ENCODE results near the gene KRTAP1-3.
"Not testable (repeated sequence)": the region's sequence is repeated elsewhere in the genome, so short reads cannot be mapped to it uniquely, and the experiment has no call there.

KRTAP1-3 gene

GRCh38 chr17:41061964-41062363 is 27.3 kb upstream of the KRTAP1-3 start:
- Histone ChIP-seq H3K4me1 (ENCODE audit: insufficient read depth, low read length) (0 out of 2 replicates have a peak, but pooled peaks cover 4% of the 10 kb centered on the region), H3K36me3 (ENCODE audit: insufficient read depth, low read length) (no peaks in the 10 kb centered on the region), H3K9ac (ENCODE audit: low read depth, low read length) (no peak overlapping the region), H3K9me3 (ENCODE audit: control insufficient read depth, insufficient read depth, low read length) (no peaks in the 10 kb centered on the region)

- 0 out of 2 replicates have a peak, but pooled peaks cover 4% of the 10 kb centered on the region for H3K4me1 ChIP-seq (ENCODE audit: insufficient read depth, low read length)
- no peak within 1 kb of the TSS for H3K9ac ChIP-seq (ENCODE audit: low read depth, low read length)
- H3K36me3 ChIP-seq (ENCODE audit: insufficient read depth, low read length) = no peaks in the 10 kb centered on the region
- H3K9me3 ChIP-seq (ENCODE audit: control insufficient read depth, insufficient read depth, low read length) = no peaks in the 10 kb centered on the region
Observed at GRCh38 chr17:41060052-41060604, 25.5 kb upstream of the KRTAP1-3 start, which contains the start of gene KRTAP2-3. Gene KRTAP2-3 (minus strand): TSS chr17:41060114. CDS start chr17:41060050, 64 bp downstream.

GRCh38 chr17:41059276-41060051 is 24.8 kb upstream of the KRTAP1-3 start:
- not testable (repeated sequence) for H3K4me1 ChIP-seq (ENCODE audit: insufficient read depth, low read length); H3K36me3 ChIP-seq (ENCODE audit: insufficient read depth, low read length); H3K9me3 ChIP-seq (ENCODE audit: control insufficient read depth, insufficient read depth, low read length); H3K9ac ChIP-seq (ENCODE audit: low read depth, low read length)

- Histone ChIP-seq H3K4me1 (ENCODE audit: insufficient read depth, low read length) (0 out of 2 replicates have a peak, but pooled peaks cover 4% of the 10 kb centered on the region), H3K36me3 (ENCODE audit: insufficient read depth, low read length) (no peaks in the 10 kb centered on the region), H3K9ac (ENCODE audit: low read depth, low read length) (no peak overlapping the region), H3K9me3 (ENCODE audit: control insufficient read depth, insufficient read depth, low read length) (no peaks in the 10 kb centered on the region; the same call in 1 of the 2 replicates)
Observed at GRCh38 chr17:41058741-41059140, 24.1 kb upstream of the KRTAP1-3 start.

- no peaks in the 10 kb centered on the region for H3K36me3 ChIP-seq (ENCODE audit: insufficient read depth, low read length)
- 0 out of 2 replicates have a peak, but pooled peaks cover 4% of the 10 kb centered on the region for H3K4me1 ChIP-seq (ENCODE audit: insufficient read depth, low read length)
- no peaks in the 10 kb centered on the region; the same call in 1 of the 2 replicates for H3K9me3 ChIP-seq (ENCODE audit: control insufficient read depth, insufficient read depth, low read length)
- H3K9ac ChIP-seq (ENCODE audit: low read depth, low read length) = no peak overlapping the region
Observed at GRCh38 chr17:41057547-41057946, 22.9 kb upstream of the KRTAP1-3 start.

- not testable (repeated sequence) for H3K4me1 ChIP-seq (ENCODE audit: insufficient read depth, low read length); H3K36me3 ChIP-seq (ENCODE audit: insufficient read depth, low read length); H3K9ac ChIP-seq (ENCODE audit: low read depth, low read length); H3K9me3 ChIP-seq (ENCODE audit: control insufficient read depth, insufficient read depth, low read length)
Observed at GRCh38 chr17:41055130-41055529, 20.5 kb upstream of the KRTAP1-3 start, which contains the start of gene KRTAP2-2. Gene KRTAP2-2 (minus strand): TSS chr17:41055230. CDS start chr17:41055211, 19 bp downstream.

DNA sequence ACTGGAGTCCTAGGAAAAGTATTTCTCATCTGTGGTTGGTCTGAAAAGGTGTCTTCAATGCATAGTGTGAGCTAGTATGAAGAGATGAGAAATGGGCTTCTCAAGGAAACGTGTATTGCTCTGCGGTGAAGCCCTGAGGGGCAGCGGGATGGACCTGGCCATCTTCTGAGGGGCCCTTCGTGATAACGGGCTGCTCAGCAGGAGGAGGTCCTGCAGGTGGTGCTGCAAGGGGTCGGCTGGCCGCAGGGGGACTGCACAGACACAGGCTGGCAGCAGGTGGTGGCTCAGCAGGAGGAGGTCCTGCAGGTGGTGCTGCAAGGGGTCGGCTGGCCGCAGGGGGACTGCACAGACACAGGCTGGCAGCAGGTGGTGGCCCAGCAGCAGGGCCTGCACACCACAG is 19.9 kb upstream of the KRTAP1-3 start:
- H3K4me1 ChIP-seq (ENCODE audit: insufficient read depth, low read length); H3K9ac ChIP-seq (ENCODE audit: low read depth, low read length); H3K36me3 ChIP-seq (ENCODE audit: insufficient read depth, low read length); H3K9me3 ChIP-seq (ENCODE audit: control insufficient read depth, insufficient read depth, low read length): not testable (repeated sequence)

DNA sequence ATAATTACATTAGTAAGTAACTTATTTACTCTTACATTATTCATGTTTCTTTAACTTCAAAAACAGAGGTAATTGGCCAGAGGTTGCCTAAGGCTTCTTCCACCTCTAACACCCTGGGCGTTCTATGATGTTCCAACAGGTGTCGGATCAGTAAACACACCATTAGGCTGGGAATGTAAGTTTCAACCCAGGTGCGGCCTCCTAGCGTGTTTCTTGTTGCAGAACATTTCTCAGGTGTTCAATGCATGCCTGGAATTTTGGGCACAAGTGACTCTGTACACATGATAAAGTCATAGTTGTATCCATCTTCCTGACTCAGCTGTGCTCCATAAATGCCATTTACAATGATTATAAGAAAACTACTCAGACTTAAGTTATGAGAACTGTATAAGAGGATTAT is 19.4 kb upstream of the KRTAP1-3 start:
- 0 out of 2 replicates have a peak, but pooled peaks cover 3% of the 10 kb centered on the region for H3K4me1 ChIP-seq (ENCODE audit: insufficient read depth, low read length)
- no peaks in the 10 kb centered on the region for H3K36me3 ChIP-seq (ENCODE audit: insufficient read depth, low read length)
- no peak overlapping the region for H3K9ac ChIP-seq (ENCODE audit: low read depth, low read length)
- no peaks in the 10 kb centered on the region; the same call in 1 of the 2 replicates for H3K9me3 ChIP-seq (ENCODE audit: control insufficient read depth, insufficient read depth, low read length)

DNA sequence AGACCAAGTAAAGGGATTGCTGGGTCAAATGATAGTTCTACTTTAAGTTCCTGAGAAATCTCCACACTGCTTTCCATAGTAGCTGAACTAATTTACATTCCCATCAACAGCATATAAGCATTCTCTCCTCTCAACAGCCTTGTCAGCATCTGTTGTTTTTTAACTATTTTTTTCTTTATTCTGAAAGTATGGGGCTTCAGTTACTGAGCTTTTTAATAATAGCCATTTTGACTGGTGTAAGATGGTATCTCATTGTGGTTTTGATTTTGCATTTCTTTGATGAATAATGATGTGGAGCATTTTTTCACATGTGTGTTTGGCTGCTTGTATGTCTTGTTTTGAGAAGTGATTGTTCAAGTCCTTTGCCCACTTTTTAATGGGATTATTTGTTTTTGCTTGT is 17.9 kb upstream of the KRTAP1-3 start:
- Histone ChIP-seq H3K4me1 (ENCODE audit: insufficient read depth, low read length) (peaks cover 7% of the 10 kb centered on the region; the same call in 1 of the 2 replicates), H3K9me3 (ENCODE audit: control insufficient read depth, insufficient read depth, low read length) (no peaks in the 10 kb centered on the region; the same call in 1 of the 2 replicates), H3K9ac (ENCODE audit: low read depth, low read length) (no peak overlapping the region), H3K36me3 (ENCODE audit: insufficient read depth, low read length) (no peaks in the 10 kb centered on the region)

DNA sequence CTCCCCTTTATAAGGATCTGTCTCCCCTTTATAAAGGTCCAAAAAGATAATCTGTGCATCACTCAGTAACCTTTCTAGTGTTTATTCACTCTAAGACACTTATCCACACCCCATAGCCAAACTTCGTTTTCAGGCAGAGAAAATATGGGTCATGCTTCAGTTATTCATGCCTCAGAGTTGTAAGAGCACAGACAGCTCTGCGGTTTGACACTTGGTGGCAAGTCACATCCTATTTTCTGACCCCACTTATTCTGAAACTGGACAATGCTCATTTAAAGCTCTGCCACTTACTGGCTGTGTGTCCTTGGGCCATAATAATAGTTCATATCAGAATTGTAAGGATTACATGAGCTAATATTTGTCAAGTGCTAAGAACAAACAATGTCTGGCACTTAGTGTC is 14.4 kb upstream of the KRTAP1-3 start:
- Histone ChIP-seq H3K4me1 (ENCODE audit: insufficient read depth, low read length) (peaks cover 7% of the 10 kb centered on the region; the same call in 1 of the 2 replicates), H3K9me3 (ENCODE audit: control insufficient read depth, insufficient read depth, low read length) (no peaks in the 10 kb centered on the region; the same call in 1 of the 2 replicates), H3K36me3 (ENCODE audit: insufficient read depth, low read length) (no peaks in the 10 kb centered on the region), H3K9ac (ENCODE audit: low read depth, low read length) (no peak overlapping the region)

DNA sequence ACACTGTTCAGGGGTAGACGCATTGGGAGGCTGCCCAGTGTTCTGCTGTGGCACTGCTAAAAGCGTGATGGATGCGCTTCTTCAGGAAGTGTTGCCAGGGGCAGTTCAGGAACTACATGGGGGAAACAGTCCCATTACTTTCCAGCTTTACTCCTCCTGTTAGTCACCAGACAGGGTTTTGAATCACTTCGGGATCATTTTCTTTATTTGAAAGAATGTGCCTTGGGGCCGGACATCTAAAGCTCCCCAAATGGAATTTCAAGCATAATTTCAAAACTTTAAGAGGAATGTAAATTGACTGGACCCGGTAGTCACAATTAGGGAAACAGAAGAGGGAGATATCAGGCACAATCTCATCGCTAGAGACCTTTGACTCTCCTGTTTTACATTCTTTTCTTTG is 13.8 kb upstream of the KRTAP1-3 start:
- Histone ChIP-seq H3K9ac (ENCODE audit: low read depth, low read length) (no peak overlapping the region), H3K4me1 (ENCODE audit: insufficient read depth, low read length) (peaks cover 7% of the 10 kb centered on the region; the same call in 1 of the 2 replicates), H3K36me3 (ENCODE audit: insufficient read depth, low read length) (no peaks in the 10 kb centered on the region), H3K9me3 (ENCODE audit: control insufficient read depth, insufficient read depth, low read length) (no peaks in the 10 kb centered on the region)

DNA sequence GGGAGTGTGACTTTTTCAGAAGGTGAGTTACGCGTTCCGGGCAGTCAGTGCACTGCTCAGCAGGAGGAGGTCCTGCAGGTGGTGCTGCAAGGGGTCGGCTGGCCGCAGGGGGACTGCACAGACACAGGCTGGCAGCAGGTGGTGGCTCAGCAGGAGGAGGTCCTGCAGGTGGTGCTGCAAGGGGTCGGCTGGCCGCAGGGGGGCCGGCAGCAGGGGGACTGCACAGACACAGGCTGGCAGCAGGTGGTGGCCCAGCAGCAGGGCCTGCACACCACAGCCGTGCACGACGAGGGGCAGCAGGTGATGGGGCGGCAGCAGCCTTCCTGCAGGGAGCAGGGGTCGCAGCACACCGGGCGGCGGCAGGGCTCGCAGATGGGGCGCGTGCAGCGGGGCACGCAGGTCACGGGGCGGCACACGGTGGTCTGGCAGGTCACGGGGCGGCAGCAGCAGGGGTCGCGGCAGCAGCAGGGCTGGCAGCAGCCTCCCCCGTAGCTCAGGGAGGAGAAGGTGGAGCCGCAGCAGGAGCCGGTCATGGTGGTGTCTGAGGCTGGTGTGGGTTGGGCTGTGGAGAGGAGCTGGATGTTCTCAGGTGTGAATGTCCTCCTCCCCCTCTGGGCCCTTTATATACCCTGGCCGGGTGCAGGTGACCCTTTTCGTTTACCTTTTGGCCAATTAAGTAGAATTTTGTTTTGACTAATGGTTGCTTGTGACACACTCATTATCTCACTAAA is 12.2 kb upstream of the KRTAP1-3 start, which contains the start of gene KRTAP2-1:
TSS of gene KRTAP2-1 (minus strand) at position 582 of the 731 bp plus-strand sequence. CDS start at position 533, 49 bp downstream.
- H3K4me1 ChIP-seq (ENCODE audit: insufficient read depth, low read length); H3K36me3 ChIP-seq (ENCODE audit: insufficient read depth, low read length); H3K9me3 ChIP-seq (ENCODE audit: control insufficient read depth, insufficient read depth, low read length); H3K9ac ChIP-seq (ENCODE audit: low read depth, low read length): not testable (repeated sequence)

- Histone ChIP-seq H3K36me3 (ENCODE audit: insufficient read depth, low read length) (no peaks in the 10 kb centered on the region), H3K9me3 (ENCODE audit: control insufficient read depth, insufficient read depth, low read length) (no peaks in the 10 kb centered on the region), H3K4me1 (ENCODE audit: insufficient read depth, low read length) (peaks cover 10% of the 10 kb centered on the region; the same call in 1 of the 2 replicates), H3K9ac (ENCODE audit: low read depth, low read length) (no peak overlapping the region)
Observed at GRCh38 chr17:41042953-41043352, 8.3 kb upstream of the KRTAP1-3 start.
